Measurements from ENCODE around the gene AGPS.
"Not testable (repeated sequence)": the region's sequence is repeated elsewhere in the genome, so short reads cannot be mapped to it uniquely, and the experiment has no call there.

- TF ChIP-seq POLR2AphosphoS5 (IDR thresholded peaks at IDR 0.05; ENCODE audit: borderline replicate concordance, low read depth, low read length); EZH2 (IDR thresholded peaks at IDR 0.05); FOXP2 (optimal IDR thresholded peaks at IDR 0.05; ENCODE audit: control extremely low read depth, extremely low read length, insufficient read depth): not testable (repeated sequence)
These were observed 38.6 kb downstream of the AGPS start for GRCh38 chr2:177431111-177431725.
